HCT116 (cell line): Measurements from ENCODE around the gene HEMK1. TPM values are rescaled to one million over a fixed set of nuclear protein-coding genes. Genes with fewer than 3 reads are reported as not detected.

Experiments
- ATAC-seq: fragments of 200-7000 bp; cut with Tn5 transposase; 2 replicates; pipeline ENCODE4 v1.9.1; 2020; ENCODE audit warnings: mild to moderate bottlenecking, moderate library complexity
- BruUV-seq: library from RNA; stranded (reverse); fragments of 400-500 nt; replicated peaks from 2 replicates; lab custom pipeline; 2021; lab: Mats Ljungman, UMichigan
- CTCF ChIA-PET: fragments of 300-600 bp; sonication (Branson Sonifier 250); formaldehyde crosslinking; loops from one replicate; lab custom pipeline; 2021; ENCODE audit warnings: antibody characterized with exemption; lab: Charles Lee
- POLR2A ChIA-PET: fragments of 300-600, 350-600 bp; sonication (Branson Sonifier 250); formaldehyde crosslinking; loops from one replicate; lab custom pipeline; 2021; ENCODE audit warnings: antibody characterized with exemption; lab: Charles Lee
- RAD21 ChIA-PET, 2 experiments: fragments of 300-600 bp; sonication (Branson Sonifier 250); formaldehyde crosslinking; loops; one replicate each; lab custom pipeline; 2023; ENCODE audit warnings: low total read pairs in 2 of 2; ENCODE audit not compliant: uncharacterized antibody in 2 of 2, unreplicated experiment in 2 of 2, low non-redundant PET in 1 of 2; lab: Charles Lee
- DNase-seq: peaks from one replicate; pipeline ENCODE4 v3.0.0-alpha.2; 2010; ENCODE audit warnings: low read depth, low spot score
- H2AFZ ChIP-seq: fragments of 200-600 bp; shearing (Covaris generic), sonication (generic); 2 replicates; pipeline ENCODE4 v1.6.1; 2017; ENCODE audit warnings: low read depth, mixed run types, mixed read lengths, antibody characterized with exemption, low read length; ENCODE audit not compliant: poor library complexity, severe bottlenecking
- H3K27ac ChIP-seq: 2 replicates; pipeline ENCODE4 v1.5.1; 2012; ENCODE audit warnings: low read depth, low read length
- H3K27me3 ChIP-seq: fragments of 200-600 bp; sonication (generic); 2 replicates; pipeline ENCODE4 v1.6.1; 2016; ENCODE audit warnings: mixed run types, low read length, mixed read lengths; ENCODE audit not compliant: insufficient read depth
- H3K36me3 ChIP-seq, 2 experiments: fragments of 200-500 bp in 1 of 2; fragments of 200-600 bp in 1 of 2; sonication (Bioruptor generic) in 1 of 2; sonication (generic) in 1 of 2; 2 replicates each; pipeline versions ENCODE4 v1.5.1 to v1.6.1; 2014 to 2016; ENCODE audit warnings: low read length in 2 of 2, inconsistent platforms in 1 of 2, mixed read lengths in 1 of 2, mixed run types in 1 of 2; ENCODE audit not compliant: insufficient read depth in 2 of 2, control insufficient read depth in 1 of 2
- H3K4me1 ChIP-seq, 2 experiments: fragments of 200-600 bp in 1 of 2; sonication (generic) in 1 of 2; 2 replicates each; pipeline versions ENCODE4 v1.5.1 to v1.6.1; 2012 to 2017; ENCODE audit warnings: low read length in 2 of 2, inconsistent platforms in 1 of 2, mild to moderate bottlenecking in 1 of 2, mixed read lengths in 1 of 2, mixed run types in 1 of 2, moderate library complexity in 1 of 2; ENCODE audit not compliant: insufficient read depth in 2 of 2, control insufficient read depth in 1 of 2
- H3K4me2 ChIP-seq: fragments of 200-600 bp; sonication (generic); 2 replicates; pipeline ENCODE4 v1.6.1; 2017; ENCODE audit warnings: mixed run types, low read length, mixed read lengths
- H3K4me3 ChIP-seq, 2 experiments: fragments of 200-600 bp in 1 of 2; sonication (generic) in 1 of 2; replicated peaks in 1 of 2; 2 replicates each; pipeline ENCODE4 v1.5.1; 2011 to 2016; ENCODE audit warnings: low read length in 2 of 2, control low read depth in 1 of 2, low read depth in 1 of 2, mild to moderate bottlenecking in 1 of 2, mixed read lengths in 1 of 2, mixed run types in 1 of 2
- H3K79me2 ChIP-seq: fragments of 200-600 bp; sonication (generic); 2 replicates; pipeline ENCODE4 v1.6.1; 2017; ENCODE audit warnings: mild to moderate bottlenecking, mixed run types, low read length, moderate library complexity, mixed read lengths; ENCODE audit not compliant: insufficient read depth
- H3K9ac ChIP-seq: fragments of 200-600 bp; sonication (generic); 2 replicates; pipeline ENCODE4 v1.6.1; 2016; ENCODE audit warnings: low read length, mixed read lengths
- H3K9me2 ChIP-seq: fragments of 200-600 bp; sonication (generic), shearing (Covaris generic); 2 replicates; pipeline ENCODE4 v1.6.1; 2017; ENCODE audit warnings: mixed run types, mild to moderate bottlenecking, moderate library complexity; ENCODE audit not compliant: insufficient read depth
- H3K9me3 ChIP-seq, 2 experiments: fragments of 200-500 bp in 1 of 2; fragments of 200-600 bp in 1 of 2; sonication (Bioruptor generic) in 1 of 2; sonication (generic) in 1 of 2; 2 replicates each; pipeline ENCODE4 v1.6.1; 2014 to 2017; ENCODE audit warnings: low read length in 2 of 2, mixed read lengths in 2 of 2, inconsistent platforms in 1 of 2, low read depth in 1 of 2, mild to moderate bottlenecking in 1 of 2, mixed run types in 1 of 2, moderate library complexity in 1 of 2; ENCODE audit not compliant: control insufficient read depth in 1 of 2, insufficient read depth in 1 of 2
- H4K20me1 ChIP-seq: fragments of 200-600 bp; sonication (generic), shearing (Covaris generic); 2 replicates; pipeline ENCODE4 v1.6.1; 2017; ENCODE audit warnings: mixed run types, mild to moderate bottlenecking, moderate library complexity; ENCODE audit not compliant: insufficient read depth
- CBX3 ChIP-seq: IDR thresholded peaks from 2 replicates; pipeline ENCODE4 v1.6.1; 2012; ENCODE audit warnings: low read depth
- CTCF ChIP-seq, 3 experiments: fragments of 200-600 bp in 1 of 3; sonication (generic) in 1 of 3; IDR thresholded peaks in 2 of 3; conservative IDR thresholded peaks in 1 of 3; 2 replicates each; pipeline ENCODE4 v1.5.1; 2012 to 2017; ENCODE audit warnings: low read depth in 2 of 3, low read length in 2 of 3, antibody characterized with exemption in 1 of 3, borderline replicate concordance in 1 of 3, control low read depth in 1 of 3, mild to moderate bottlenecking in 1 of 3, mixed read lengths in 1 of 3, mixed run types in 1 of 3, moderate library complexity in 1 of 3; ENCODE audit not compliant: insufficient read depth in 1 of 3
- EGR1 ChIP-seq: IDR thresholded peaks from 2 replicates; pipeline ENCODE4 v1.6.1; 2012; ENCODE audit warnings: low read depth
- EZH2phosphoT487 ChIP-seq: fragments of 200-600 bp; IDR thresholded peaks from 2 replicates; pipeline ENCODE4 v1.6.1; 2018; ENCODE audit warnings: antibody characterized with exemption, borderline replicate concordance
- POLR2A ChIP-seq: IDR thresholded peaks from 2 replicates; pipeline ENCODE4 v1.7.0; 2011; ENCODE audit warnings: borderline replicate concordance; ENCODE audit not compliant: insufficient read depth, insufficient read length; ENCODE audit errors: extremely low read depth
- RAD21 ChIP-seq: IDR thresholded peaks from 2 replicates; pipeline ENCODE4 v1.6.1; 2012; ENCODE audit warnings: low read depth, mild to moderate bottlenecking
- REST ChIP-seq: IDR thresholded peaks from 2 replicates; pipeline ENCODE4 v1.6.1; 2012; ENCODE audit warnings: low read depth
- SIN3A ChIP-seq: IDR thresholded peaks from 2 replicates; pipeline ENCODE4 v1.6.1; 2012; ENCODE audit warnings: low read depth
- SP1 ChIP-seq: IDR thresholded peaks from 2 replicates; pipeline ENCODE4 v1.6.1; 2012; ENCODE audit warnings: low read depth
- intact Hi-C: fragments of 100-400 bp; cut with micrococcal nuclease; formaldehyde crosslinking; loops from 2 replicates; pipeline ENCODE4 v1.10.0; 2022
- total RNA-seq: library from RNA; stranded (reverse); gene quantifications from one replicate; pipeline ENCODE4 v1.2.1, GENCODE V29; 2021; ENCODE audit not compliant: unreplicated experiment

Gene HEMK1
- total RNA-seq, 1 experiment from 2014 or later = 20.5 TPM

- CTCF ChIA-PET = interaction anchor here (0.6 to 2.6 kb wide), 16 partner anchors 9 to 214 kb away, joined by 3 to 25 read pairs (median 4); partner anchors contain the start of genes CISH, CYB561D2, NPRL2 and TUSC2
- no peaks in the 10 kb centered on the region for H4K20me1 ChIP-seq
- H3K79me2 ChIP-seq = no peaks in the 10 kb centered on the region
- no peak overlapping the region for H3K9ac ChIP-seq
- peaks cover 0 to 11% of the 10 kb centered on the region in 2 experiments; a peak in 2 of 4 replicates for H3K4me1 ChIP-seq
- no peak overlapping the region for H3K27ac ChIP-seq
- H3K27me3 ChIP-seq = peaks cover 6% of the 10 kb centered on the region; the same call in 1 of the 2 replicates
- POLR2A ChIA-PET = interaction anchor here (1.0 to 1.2 kb wide), 3 partner anchors 192 to 195 kb away, joined by 3 to 5 read pairs (median 4); partner anchors contain the start of genes CYB561D2 and NPRL2
- no TSS peak for BruUV-seq
- ATAC-seq = peak; percentile 91
- H3K4me2 ChIP-seq = no peak overlapping the region
- H3K4me3 ChIP-seq = no peak overlapping the region
- DNase-seq = peak; percentile 41
- H2AFZ ChIP-seq = no peak overlapping the region
- RAD21 ChIA-PET = interaction anchor here (0.7 to 1.1 kb wide), 5 partner anchors 9 to 196 kb away, joined by 3 to 6 read pairs (median 3); no protein-coding TSS in a partner anchor
- H3K9me2 ChIP-seq = no peaks in the 10 kb centered on the region
- H3K9me3 ChIP-seq = no peaks in the 10 kb centered on the region
- no peaks in the 10 kb centered on the region for H3K36me3 ChIP-seq
- intact Hi-C loops = loop anchor here (1.0 kb wide), 2 partner anchors 23 to 106 kb away; no protein-coding TSS in a partner anchor
- peak; percentile 86 for TF ChIP-seq RAD21
- TF ChIP-seq EGR1 = no peak
- TF ChIP-seq CTCF (IDR thresholded peaks at IDR 0.05 in 2 of 3, conservative IDR thresholded peaks at IDR 0.05 in 1 of 3; ENCODE audit: borderline replicate concordance in 1 of 3, insufficient read depth in 1 of 3, low read depth in 2 of 3, low read length in 2 of 3) = peak; percentile 91 to 94 (median 93)
Observed at GRCh38 chr3:50542177-50543034, 26.9 kb upstream of the HEMK1 start.

- intact Hi-C loops = no loop called here
- POLR2A ChIA-PET = no interaction called here
- ATAC-seq = no peak
- TF ChIP-seq SIN3A (no peak), CTCF (IDR thresholded peaks at IDR 0.05 in 2 of 3, conservative IDR thresholded peaks at IDR 0.05 in 1 of 3; ENCODE audit: borderline replicate concordance in 1 of 3, insufficient read depth in 1 of 3, low read depth in 2 of 3, low read length in 2 of 3) (no peak), POLR2A (no peak), SP1 (no peak), CBX3 (no peak), EZH2phosphoT487 (no peak), REST (no peak)
Observed at GRCh38 chr3:50545781-50546180, 23.5 kb upstream of the HEMK1 start.

More at GRCh38 chr3:50545781-50546180, 23.5 kb upstream of the HEMK1 start:
- H2AFZ ChIP-seq = no peak overlapping the region
- ChIA-PET RAD21 (interaction anchor here in 1 of 2 experiments (0.7 kb wide), 1 partner anchor 25 kb away, joined by 3 read pairs; no protein-coding TSS in a partner anchor), CTCF (no interaction called here)
- BruUV-seq = no TSS peak
- no peak overlapping the region for H3K27ac ChIP-seq
- H4K20me1 ChIP-seq = no peaks in the 10 kb centered on the region
- no peaks in the 10 kb centered on the region for H3K36me3 ChIP-seq
- H3K27me3 ChIP-seq = no peaks in the 10 kb centered on the region
- H3K9me3 ChIP-seq = no peaks in the 10 kb centered on the region
- H3K4me3 ChIP-seq = no peak overlapping the region
- no peaks in the 10 kb centered on the region for H3K79me2 ChIP-seq
- DNase-seq = no peak
- H3K4me1 ChIP-seq = peaks cover 2 to 5% of the 10 kb centered on the region in 2 experiments
- H3K4me2 ChIP-seq = peak overlapping the region; percentile 19; the same call in 1 of the 2 replicates
- no peaks in the 10 kb centered on the region for H3K9me2 ChIP-seq
- no peak overlapping the region for H3K9ac ChIP-seq
